ENCODE data around the gene CREBBP. TPM values are rescaled to one million over a fixed set of nuclear protein-coding genes. Genes with fewer than 3 reads are reported as not detected.

The CREBBP gene
- total RNA-seq, 4 donors from 2014 or later: 61.2 to 119 (median 77.4) TPM

DNA sequence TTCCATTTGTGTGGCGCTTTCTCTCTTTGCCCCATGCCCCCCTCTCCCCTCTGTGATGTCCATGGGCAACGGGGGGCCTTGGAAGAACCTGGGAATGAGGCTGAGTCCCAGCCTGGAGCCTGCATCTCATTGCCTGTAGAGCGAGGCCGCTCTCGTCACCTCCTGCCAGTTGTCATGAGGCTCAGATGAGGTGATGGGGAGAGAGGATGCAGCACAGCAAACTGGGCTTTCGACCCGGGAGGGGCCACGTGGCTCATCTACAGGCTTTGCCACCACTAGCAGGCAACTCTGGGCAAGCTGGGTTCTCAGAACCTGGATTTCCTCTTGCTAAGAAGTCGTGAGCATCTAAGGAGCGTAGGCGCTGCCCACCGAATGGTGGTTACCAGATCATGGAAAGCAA lies 31.9 kb upstream of the CREBBP start:
- TF ChIP-seq CTCF (IDR thresholded peaks at IDR 0.05; ENCODE audit: low read depth): no peak

DNA sequence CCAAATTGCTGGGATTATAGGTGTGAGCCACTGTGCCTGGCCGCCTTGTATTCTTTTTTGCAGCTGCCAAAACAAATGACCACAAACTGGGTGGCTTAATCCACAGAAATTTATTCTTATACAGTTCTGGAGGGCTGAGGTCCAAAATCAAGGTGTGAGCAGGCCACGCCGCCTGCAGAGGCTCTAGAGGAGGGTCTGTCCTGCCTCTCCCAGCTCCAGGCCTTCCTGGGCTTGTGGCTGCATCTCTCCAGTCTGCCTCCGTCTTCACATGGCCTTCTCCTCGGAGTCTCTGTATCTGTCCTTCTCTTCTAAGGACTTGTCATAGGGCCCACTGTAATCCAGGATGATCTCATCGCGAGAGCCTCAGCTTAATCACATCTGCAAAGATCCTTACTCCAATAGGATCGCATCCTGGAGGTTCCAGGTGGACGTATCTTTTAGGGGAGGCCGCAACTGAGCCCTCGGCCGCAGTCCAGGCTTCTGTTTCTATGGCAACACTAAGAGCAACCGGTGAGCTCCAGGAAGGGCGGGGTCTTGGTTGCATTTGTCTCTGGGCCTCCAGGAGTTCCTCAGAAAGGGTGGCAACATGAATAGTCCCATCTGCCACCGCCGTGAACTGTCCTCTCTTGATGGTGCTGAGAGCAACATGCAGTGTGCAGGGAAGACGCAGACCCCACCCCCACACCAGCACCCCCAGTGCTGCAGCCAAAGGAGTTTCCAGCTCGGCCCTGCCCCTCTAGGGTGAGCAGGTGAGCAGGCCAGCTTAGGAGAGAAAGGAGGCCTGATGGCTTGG lies 29.5 kb upstream of the CREBBP start:
- TF ChIP-seq CTCF (IDR thresholded peaks at IDR 0.05; ENCODE audit: low read depth): no peak

DNA sequence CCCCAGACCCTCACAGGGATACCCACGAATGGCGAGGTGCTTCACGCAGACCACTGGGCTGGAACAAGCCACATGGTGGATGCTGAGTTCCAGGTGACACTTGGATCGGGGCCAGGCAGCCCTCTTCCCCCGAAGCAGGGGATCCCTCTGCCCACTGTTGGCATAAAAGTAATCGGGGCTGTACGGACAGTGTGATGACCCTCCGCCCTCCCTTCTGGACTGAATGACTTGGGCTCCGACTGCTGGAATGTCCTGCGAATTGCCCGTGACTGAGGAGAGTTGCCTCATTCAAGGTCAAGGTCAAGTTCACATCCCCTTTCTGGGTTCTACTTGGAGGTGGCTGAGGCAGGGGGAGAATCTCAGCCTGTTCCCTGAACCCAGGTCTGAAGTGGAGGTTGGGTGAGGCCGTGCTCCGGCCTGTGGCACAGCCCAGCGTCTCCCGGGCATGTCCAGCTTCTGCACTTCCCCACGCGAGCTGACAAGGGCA lies 28.5 kb upstream of the CREBBP start:
- no peak for TF ChIP-seq CTCF (IDR thresholded peaks at IDR 0.05; ENCODE audit: low read depth)

- TF ChIP-seq CTCF (IDR thresholded peaks at IDR 0.05; ENCODE audit: low read depth): no peak
Measured at GRCh38 chr16:3907586-3907985, 27.1 kb upstream of the CREBBP start.

- no peak for TF ChIP-seq CTCF (IDR thresholded peaks at IDR 0.05; ENCODE audit: low read depth)
Measured at GRCh38 chr16:3906363-3906762, 25.9 kb upstream of the CREBBP start.

- TF ChIP-seq CTCF (IDR thresholded peaks at IDR 0.05; ENCODE audit: low read depth): no peak
Measured at GRCh38 chr16:3904875-3905274, 24.4 kb upstream of the CREBBP start.

- no peak for TF ChIP-seq CTCF (IDR thresholded peaks at IDR 0.05; ENCODE audit: low read depth)
Measured at GRCh38 chr16:3890091-3890490, 9.6 kb upstream of the CREBBP start.
